Measurements from ENCODE around the gene ENTPD8.

Gene ENTPD8

DNA sequence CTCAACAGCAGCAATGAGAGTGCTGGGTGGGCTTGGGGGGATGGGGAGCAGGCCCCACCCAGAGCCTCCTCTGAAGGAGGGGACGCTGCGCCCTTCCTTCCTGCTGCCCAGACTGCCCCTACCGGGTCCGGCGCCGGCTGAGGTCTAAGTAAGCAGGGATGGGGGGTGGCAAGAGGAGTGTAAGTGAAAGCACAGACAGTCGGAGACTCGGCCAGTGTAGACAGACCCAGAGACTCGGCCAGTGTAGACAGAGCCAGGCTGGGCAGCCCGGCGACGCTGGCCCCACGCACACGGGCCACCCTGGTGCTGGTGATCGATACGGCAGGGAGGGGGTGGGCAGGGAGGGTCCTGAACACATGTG, 7.4 kb upstream of the ENTPD8 start:
- no peaks in the 10 kb centered on the region for H3K27me3 ChIP-seq (replicated peaks; ENCODE audit: control insufficient read depth, insufficient read depth, low read length)
- H3K9me3 ChIP-seq (ENCODE audit: control insufficient read depth, low read length) = no peaks in the 10 kb centered on the region
- DNase-seq (ENCODE audit: low read depth) = no peak

DNA sequence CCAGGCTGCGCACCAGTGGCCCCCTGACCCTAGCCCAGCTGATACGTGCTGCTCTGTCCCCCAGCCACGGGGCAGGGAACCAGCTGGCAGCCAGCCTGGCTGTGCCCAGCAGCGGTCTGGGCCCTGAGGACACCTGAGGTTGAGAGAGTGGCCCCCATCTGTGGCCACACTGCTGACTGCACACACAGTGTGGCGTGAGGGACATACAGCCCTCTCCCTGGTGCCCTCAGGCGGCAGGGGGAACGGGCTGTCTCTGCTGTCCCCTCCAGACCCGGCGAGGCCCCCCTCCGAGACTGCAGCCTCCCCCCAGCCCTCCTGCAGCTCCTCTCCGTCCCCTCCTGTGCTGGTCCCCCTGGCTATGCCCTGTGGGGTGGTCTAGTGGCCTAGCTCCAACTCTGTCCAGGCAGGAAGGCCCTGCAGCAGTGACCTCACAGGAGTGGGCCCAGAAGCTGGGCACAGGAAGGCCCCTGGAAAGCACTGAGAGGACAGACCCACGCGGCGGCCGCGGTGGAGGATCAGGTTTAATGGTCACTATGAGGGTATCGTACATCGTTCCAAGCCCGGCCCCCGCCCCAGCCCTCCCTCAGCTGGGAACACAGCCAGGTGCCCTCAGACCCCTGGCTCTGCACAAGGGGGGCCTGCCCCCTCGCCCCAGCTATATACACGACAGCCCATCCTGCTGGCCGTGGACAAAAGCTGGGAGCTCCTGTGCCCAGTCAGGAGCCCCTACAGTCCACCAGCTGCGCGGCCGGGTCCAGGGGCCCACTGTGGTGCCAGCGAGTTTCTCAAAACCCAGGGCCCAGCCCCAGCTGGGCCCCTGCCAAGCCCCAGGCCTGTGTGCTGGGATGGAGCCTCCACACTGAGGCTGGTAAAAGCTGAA, 6.8 kb upstream of the ENTPD8 start:
- DNase-seq (ENCODE audit: low read depth) = no peak
- no peaks in the 10 kb centered on the region for H3K9me3 ChIP-seq (ENCODE audit: control insufficient read depth, low read length)

More for the DNA sequence above, 7.4 kb upstream of the ENTPD8 start:
- Histone ChIP-seq H3K4me3 (ENCODE audit: low read length) (no peak overlapping the region), H3K9ac (ENCODE audit: low read length) (no peak overlapping the region), H3K36me3 (ENCODE audit: control insufficient read depth, insufficient read depth, low read length, severe bottlenecking) (peaks cover 22% of the 10 kb centered on the region), H3K4me1 (ENCODE audit: control insufficient read depth, insufficient read depth, low read length) (peaks cover 20% of the 10 kb centered on the region)

DNA sequence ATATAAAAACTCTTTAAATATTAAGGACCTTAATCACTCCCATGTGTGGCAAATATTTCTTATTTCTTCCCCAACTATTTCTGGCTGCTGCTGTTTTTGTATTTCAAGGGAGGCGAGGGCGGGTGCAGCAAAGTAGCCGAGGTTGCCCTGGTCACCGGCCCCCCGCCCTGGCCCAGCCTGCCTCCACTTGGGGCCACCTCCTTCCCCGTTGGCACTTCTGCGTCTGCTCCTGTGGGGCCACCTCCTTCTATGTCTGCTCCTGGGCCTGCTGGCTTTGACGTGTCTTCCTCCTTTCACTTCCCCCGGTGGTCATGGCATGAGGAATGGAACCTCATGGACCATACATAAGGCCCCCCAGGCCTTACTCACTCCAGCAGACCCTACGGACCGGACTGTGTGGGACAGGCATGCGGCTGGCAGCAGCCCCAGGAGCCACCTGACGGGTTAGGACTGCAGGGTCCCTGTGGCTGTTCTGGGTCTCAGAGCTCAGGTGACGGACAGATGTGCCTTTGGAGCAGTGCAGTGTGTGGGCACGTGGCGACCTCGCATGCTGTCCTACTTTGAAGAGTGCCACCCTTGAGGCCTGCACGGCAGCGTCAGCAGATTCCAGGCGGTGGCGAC, 5.8 kb upstream of the ENTPD8 start:
- Histone ChIP-seq H3K9ac (ENCODE audit: low read length) (peak overlapping the region; percentile 13), H3K4me1 (ENCODE audit: control insufficient read depth, insufficient read depth, low read length) (peaks cover 20% of the 10 kb centered on the region), H3K27me3 (replicated peaks; ENCODE audit: control insufficient read depth, insufficient read depth, low read length) (peaks cover 5% of the 10 kb centered on the region), H3K4me3 (ENCODE audit: low read length) (no peak overlapping the region), H3K36me3 (ENCODE audit: control insufficient read depth, insufficient read depth, low read length, severe bottlenecking) (peaks cover 13% of the 10 kb centered on the region), H3K9me3 (ENCODE audit: control insufficient read depth, low read length) (peaks cover 3% of the 10 kb centered on the region)
- peak; percentile 34 for DNase-seq (ENCODE audit: low read depth)

More for the DNA sequence above, 6.8 kb upstream of the ENTPD8 start:
- Histone ChIP-seq H3K27me3 (replicated peaks; ENCODE audit: control insufficient read depth, insufficient read depth, low read length) (no peaks in the 10 kb centered on the region), H3K4me1 (ENCODE audit: control insufficient read depth, insufficient read depth, low read length) (peaks cover 20% of the 10 kb centered on the region), H3K36me3 (ENCODE audit: control insufficient read depth, insufficient read depth, low read length, severe bottlenecking) (peaks cover 20% of the 10 kb centered on the region), H3K9ac (ENCODE audit: low read length) (no peak overlapping the region), H3K4me3 (ENCODE audit: low read length) (no peak overlapping the region)

DNA sequence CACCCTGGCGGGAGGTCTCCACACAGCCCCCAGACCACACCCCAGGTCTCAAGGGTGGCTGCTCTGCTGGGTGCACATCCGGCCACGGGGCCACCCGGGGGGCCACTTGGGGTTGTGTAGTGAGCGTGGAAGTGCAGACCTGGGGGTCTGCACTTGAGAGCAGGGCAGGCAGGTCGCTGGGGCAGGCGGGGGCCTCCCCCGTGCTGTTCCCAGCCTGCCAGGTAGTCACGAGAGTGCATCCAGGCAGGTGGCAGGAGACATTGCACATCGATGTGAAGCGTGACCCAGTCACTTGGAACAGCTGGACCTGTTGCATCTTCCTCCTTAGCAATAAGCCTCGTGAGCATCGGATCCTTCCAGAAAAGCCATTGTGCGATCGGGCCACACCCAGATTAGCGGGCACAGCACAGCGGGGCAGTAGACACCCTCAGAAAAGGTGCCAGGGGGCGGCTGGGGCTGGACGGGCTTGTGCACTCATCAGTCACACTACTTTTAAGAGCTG, 4.8 kb upstream of the ENTPD8 start:
- Histone ChIP-seq H3K9ac (ENCODE audit: low read length) (no peak overlapping the region), H3K9me3 (ENCODE audit: control insufficient read depth, low read length) (peaks cover 5% of the 10 kb centered on the region), H3K4me3 (ENCODE audit: low read length) (no peak overlapping the region), H3K4me1 (ENCODE audit: control insufficient read depth, insufficient read depth, low read length) (peaks cover 20% of the 10 kb centered on the region), H3K27me3 (replicated peaks; ENCODE audit: control insufficient read depth, insufficient read depth, low read length) (peaks cover 6% of the 10 kb centered on the region), H3K36me3 (ENCODE audit: control insufficient read depth, insufficient read depth, low read length, severe bottlenecking) (peaks cover 13% of the 10 kb centered on the region)
- no peak for DNase-seq (ENCODE audit: low read depth)

DNA sequence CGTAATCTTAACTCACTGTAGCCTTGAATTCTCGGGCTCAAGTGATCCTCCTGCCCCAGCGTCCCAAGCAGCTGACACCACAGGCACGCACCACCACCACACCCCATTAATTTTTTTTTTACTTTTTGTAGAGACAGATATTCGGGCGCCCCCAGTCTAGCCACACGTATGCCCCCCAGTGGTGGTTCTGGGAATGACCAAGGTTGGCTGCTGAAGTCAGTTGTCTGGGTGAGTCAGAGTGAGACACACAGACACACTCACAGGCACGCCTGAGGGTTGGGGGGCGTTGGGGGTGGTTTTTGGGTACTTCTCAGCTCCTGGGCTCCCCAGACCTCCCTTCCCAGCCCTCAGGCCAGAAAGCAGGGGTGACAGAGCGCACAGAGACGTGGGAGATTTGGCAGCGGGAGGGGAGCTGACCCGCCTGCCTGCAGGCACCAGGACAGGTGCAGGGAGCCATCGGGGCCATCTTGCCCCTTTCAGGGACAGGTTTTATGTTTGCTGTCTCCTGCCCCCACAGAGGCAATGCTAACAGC, 4.2 kb upstream of the ENTPD8 start:
- peaks cover 13% of the 10 kb centered on the region for H3K36me3 ChIP-seq (ENCODE audit: control insufficient read depth, insufficient read depth, low read length, severe bottlenecking)
- H3K4me1 ChIP-seq (ENCODE audit: control insufficient read depth, insufficient read depth, low read length) = peaks cover 20% of the 10 kb centered on the region

DNA sequence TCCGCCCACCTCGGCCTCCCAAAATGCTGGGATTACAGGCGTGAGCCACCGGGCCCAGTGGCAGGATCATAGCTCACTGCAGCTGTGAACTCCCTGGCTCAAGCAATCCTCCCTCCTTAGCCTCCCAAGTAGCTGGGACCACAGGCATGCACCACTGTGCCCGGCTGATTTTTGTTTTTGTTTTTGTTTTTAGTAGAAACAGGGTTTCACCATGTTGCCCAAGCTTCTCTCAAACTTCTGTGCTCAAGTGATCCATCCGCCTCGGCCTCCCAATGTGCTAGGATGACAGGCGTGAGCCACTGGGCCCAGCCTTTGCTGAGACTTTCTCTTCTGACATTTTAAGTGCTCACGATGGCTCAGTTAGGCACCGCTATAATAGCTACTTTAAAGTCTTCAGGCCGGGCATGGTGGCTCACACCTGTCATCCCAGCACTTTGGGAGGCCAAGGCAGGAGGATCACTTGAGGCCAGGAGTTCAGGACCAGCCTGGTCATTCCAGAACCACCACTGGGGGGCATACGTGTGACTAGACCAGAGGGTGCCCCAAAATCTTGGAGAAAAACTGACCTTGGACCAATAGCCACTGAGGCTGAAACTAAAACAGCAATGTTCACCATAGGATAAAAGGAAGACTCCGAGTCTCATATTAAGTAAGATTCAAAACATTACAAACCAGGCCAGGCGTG, 3.1 kb upstream of the ENTPD8 start:
- no peak for DNase-seq (ENCODE audit: low read depth)
- H3K4me3 ChIP-seq (ENCODE audit: low read length) = no peak overlapping the region

More for the DNA sequence above, 4.2 kb upstream of the ENTPD8 start:
- peak; percentile 90 for DNase-seq (ENCODE audit: low read depth)
- Histone ChIP-seq H3K4me3 (ENCODE audit: low read length) (no peak overlapping the region), H3K9me3 (ENCODE audit: control insufficient read depth, low read length) (peaks cover 5% of the 10 kb centered on the region), H3K27me3 (replicated peaks; ENCODE audit: control insufficient read depth, insufficient read depth, low read length) (peaks cover 6% of the 10 kb centered on the region), H3K9ac (ENCODE audit: low read length) (no peak overlapping the region)

DNA sequence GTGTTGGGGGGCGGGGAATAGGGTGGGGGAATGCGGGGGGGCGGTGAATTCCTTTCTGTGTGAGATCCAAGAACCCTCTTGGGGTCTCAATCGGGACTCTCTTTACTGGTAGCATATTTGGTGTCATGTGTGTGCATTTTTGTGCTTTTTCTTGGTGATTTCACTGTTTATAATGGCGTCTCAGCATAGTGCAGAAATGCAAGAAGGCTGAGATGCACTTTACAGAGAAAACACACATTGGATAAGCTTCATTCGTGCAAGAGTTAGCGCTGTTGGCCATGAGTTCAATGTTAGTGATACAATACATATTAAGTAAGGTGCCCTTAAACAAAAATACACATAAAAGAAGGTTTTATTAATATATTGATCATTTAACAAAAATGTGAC, 771 bp upstream of the ENTPD8 start:
- no peak overlapping the region for H3K4me3 ChIP-seq (ENCODE audit: low read length)
- peaks cover 5% of the 10 kb centered on the region for H3K9me3 ChIP-seq (ENCODE audit: control insufficient read depth, low read length)
- H3K36me3 ChIP-seq (ENCODE audit: control insufficient read depth, insufficient read depth, low read length, severe bottlenecking) = no peaks in the 10 kb centered on the region
- no peak for DNase-seq (ENCODE audit: low read depth)
- peaks cover 23% of the 10 kb centered on the region for H3K27me3 ChIP-seq (replicated peaks; ENCODE audit: control insufficient read depth, insufficient read depth, low read length)
- H3K9ac ChIP-seq (ENCODE audit: low read length) = no peak overlapping the region
- peaks cover 16% of the 10 kb centered on the region for H3K4me1 ChIP-seq (ENCODE audit: control insufficient read depth, insufficient read depth, low read length)

More for the DNA sequence above, 3.1 kb upstream of the ENTPD8 start:
- Histone ChIP-seq H3K27me3 (replicated peaks; ENCODE audit: control insufficient read depth, insufficient read depth, low read length) (peaks cover 10% of the 10 kb centered on the region), H3K9me3 (ENCODE audit: control insufficient read depth, low read length) (peaks cover 5% of the 10 kb centered on the region), H3K9ac (ENCODE audit: low read length) (no peak overlapping the region), H3K4me1 (ENCODE audit: control insufficient read depth, insufficient read depth, low read length) (peaks cover 20% of the 10 kb centered on the region), H3K36me3 (ENCODE audit: control insufficient read depth, insufficient read depth, low read length, severe bottlenecking) (peaks cover 5% of the 10 kb centered on the region)

DNA sequence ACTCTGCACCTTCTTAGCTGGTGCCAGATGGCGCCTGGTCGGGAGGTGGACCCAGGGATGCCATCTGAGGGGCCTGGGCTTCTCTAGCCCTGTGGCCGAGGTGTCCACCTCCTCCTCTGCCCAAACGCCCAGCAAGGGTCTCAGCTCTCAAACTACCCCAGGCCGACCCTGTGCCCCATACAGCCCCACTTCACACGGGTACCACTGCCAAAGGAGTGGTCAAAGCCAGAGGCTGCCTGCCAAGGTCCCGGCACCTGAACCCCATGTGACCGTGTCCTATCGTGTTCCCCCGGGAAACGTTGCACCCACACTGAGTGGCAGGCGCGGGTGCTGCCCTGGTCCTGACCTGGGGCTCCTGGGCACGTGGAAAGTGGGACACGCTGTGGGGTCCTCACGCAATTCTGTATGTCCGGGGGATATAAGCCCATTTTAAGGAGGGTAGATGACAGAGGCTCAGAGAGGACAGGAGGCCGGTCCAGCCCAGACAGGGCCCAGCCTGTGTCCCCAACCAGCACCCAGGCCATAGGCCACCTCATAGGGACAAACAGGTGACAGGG, 1.9 kb downstream of the ENTPD8 start:
- H3K9me3 ChIP-seq (ENCODE audit: control insufficient read depth, low read length) = peaks cover 5% of the 10 kb centered on the region
- no peak for DNase-seq (ENCODE audit: low read depth)
- no peaks in the 10 kb centered on the region for H3K36me3 ChIP-seq (ENCODE audit: control insufficient read depth, insufficient read depth, low read length, severe bottlenecking)
- H3K4me3 ChIP-seq (ENCODE audit: low read length) = no peak overlapping the region
- H3K4me1 ChIP-seq (ENCODE audit: control insufficient read depth, insufficient read depth, low read length) = peaks cover 4% of the 10 kb centered on the region
- peaks cover 24% of the 10 kb centered on the region for H3K27me3 ChIP-seq (replicated peaks; ENCODE audit: control insufficient read depth, insufficient read depth, low read length)
- no peak overlapping the region for H3K9ac ChIP-seq (ENCODE audit: low read length)

DNA sequence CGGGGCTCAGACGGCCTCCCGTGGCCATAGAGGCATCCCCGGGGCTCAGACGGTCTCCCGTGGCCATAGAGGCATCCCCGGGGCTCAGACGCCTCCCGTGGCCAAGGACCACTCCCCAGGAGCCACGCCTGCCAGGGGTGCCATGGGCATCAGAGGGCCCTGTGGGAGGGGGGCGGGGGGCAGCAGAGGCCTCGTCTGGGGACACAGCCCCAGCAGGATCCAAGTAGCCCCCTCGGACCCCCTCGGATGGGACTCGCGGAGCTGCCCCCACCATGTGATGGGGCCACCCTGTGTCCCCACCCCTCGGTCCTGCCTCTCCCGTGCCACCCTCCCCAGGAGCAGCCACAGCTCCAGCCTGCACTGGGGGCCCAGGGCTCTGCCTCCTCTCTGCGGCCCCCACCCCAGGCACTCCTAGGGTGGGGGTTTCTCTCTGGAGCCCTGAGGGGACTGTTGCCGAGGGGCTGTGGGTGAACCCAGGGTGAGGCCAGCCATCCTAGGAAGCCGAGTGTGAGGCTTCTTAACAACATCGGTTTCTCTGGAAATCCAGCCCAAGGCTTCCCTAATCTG, 2.5 kb downstream of the ENTPD8 start:
- Histone ChIP-seq H3K4me1 (ENCODE audit: control insufficient read depth, insufficient read depth, low read length) (peaks cover 4% of the 10 kb centered on the region), H3K9ac (ENCODE audit: low read length) (no peak overlapping the region), H3K9me3 (ENCODE audit: control insufficient read depth, low read length) (peaks cover 5% of the 10 kb centered on the region), H3K36me3 (ENCODE audit: control insufficient read depth, insufficient read depth, low read length, severe bottlenecking) (no peaks in the 10 kb centered on the region), H3K27me3 (replicated peaks; ENCODE audit: control insufficient read depth, insufficient read depth, low read length) (peaks cover 24% of the 10 kb centered on the region), H3K4me3 (ENCODE audit: low read length) (no peak overlapping the region)
- DNase-seq (ENCODE audit: low read depth) = no peak

DNA sequence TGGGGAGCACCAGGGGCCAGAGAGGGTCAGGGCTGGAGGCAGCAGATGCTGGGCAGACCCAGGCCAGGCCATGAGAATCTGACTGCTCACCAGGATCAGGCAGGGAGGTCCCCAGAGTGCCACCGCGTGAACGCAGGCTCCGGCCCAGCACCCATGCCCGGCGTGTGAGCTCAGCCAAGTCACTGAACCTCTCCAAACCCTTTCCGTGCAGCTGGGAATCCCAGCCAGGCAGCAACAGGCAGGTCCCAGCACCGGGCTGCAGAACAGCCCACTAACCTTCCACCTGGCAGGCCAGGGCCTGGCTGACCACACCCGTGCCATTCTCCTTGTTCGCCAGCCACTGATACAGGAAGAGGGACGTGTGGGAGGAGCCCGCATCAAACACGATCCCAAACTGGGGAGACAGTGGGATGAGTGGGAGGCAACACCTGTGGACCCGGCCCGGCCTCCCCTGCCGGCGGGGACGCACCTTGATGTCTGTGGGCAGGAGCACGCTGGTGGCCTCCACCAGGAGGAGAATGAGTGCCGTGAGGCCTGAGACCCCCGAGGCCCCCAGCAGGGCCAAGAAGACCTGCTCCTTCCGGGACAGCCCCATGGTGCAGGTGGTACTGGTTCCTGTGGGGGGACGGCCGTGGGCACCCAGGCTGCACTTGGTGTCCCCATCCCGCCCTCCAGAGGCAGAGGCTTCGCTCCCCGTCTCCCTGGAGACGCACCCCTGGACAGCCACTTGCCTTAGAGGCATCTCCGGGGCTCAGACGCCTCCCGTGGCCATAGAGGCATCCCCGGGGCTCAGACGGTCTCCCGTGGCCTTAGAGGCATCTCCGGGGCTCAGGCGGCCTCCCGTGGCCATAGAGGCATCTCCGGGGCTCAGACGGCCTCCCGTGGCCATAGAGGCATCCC, 3.2 kb downstream of the ENTPD8 start:
- H3K4me3 ChIP-seq (ENCODE audit: low read length) = no peak overlapping the region
- H3K9me3 ChIP-seq (ENCODE audit: control insufficient read depth, low read length) = peaks cover 5% of the 10 kb centered on the region
- H3K36me3 ChIP-seq (ENCODE audit: control insufficient read depth, insufficient read depth, low read length, severe bottlenecking) = no peaks in the 10 kb centered on the region
- H3K9ac ChIP-seq (ENCODE audit: low read length) = no peak overlapping the region
- DNase-seq (ENCODE audit: low read depth) = no peak
- peaks cover 4% of the 10 kb centered on the region for H3K4me1 ChIP-seq (ENCODE audit: control insufficient read depth, insufficient read depth, low read length)
- H3K27me3 ChIP-seq (replicated peaks; ENCODE audit: control insufficient read depth, insufficient read depth, low read length) = peaks cover 24% of the 10 kb centered on the region
